Vagina (tissue), 2 donors: Measurements from ENCODE around the gene COL23A1.

Source experiments
- CTCF ChIP-seq, 3 experiments: fragments of 450-650 bp in 2 of 3; fragments of 200-600 bp in 1 of 3; sonication (generic) in 1 of 3; IDR thresholded peaks; one replicate each; pipeline ENCODE4 v1.5.1; 2017 to 2019; ENCODE audit warnings: antibody characterized with exemption in 3 of 3, mild to moderate bottlenecking in 2 of 3, moderate library complexity in 2 of 3
- POLR2A ChIP-seq, 2 donors: fragments of 450-650 bp; IDR thresholded peaks; one replicate each; pipeline ENCODE4 v1.6.1; 2017; ENCODE audit warnings: antibody characterized with exemption in 2 of 2, mild to moderate bottlenecking in 2 of 2, moderate library complexity in 2 of 2
- POLR2AphosphoS5 ChIP-seq, 2 donors: sonication (generic); formaldehyde crosslinking; IDR thresholded peaks; one replicate each; pipeline ENCODE4 v1.9.0; 2017; ENCODE audit warnings: antibody characterized with exemption in 2 of 2, mild to moderate bottlenecking in 2 of 2, low read depth in 1 of 2; ENCODE audit not compliant: insufficient read depth in 1 of 2

GRCh38 chr5:178505639-178506407 is 84.4 kb downstream of the COL23A1 start:
- TF ChIP-seq POLR2A (IDR thresholded peaks at IDR 0.05) = no peak
- TF ChIP-seq POLR2AphosphoS5 (IDR thresholded peaks at IDR 0.05; ENCODE audit: insufficient read depth in 1 of 2, low read depth in 1 of 2) = no peak
- no peak for TF ChIP-seq CTCF (IDR thresholded peaks at IDR 0.05)
